OCI-LY1 (cell line): ENCODE measurements around the gene NSG1.

Source experiments
- CTCF ChIP-seq: fragments of 200-600 bp; sonication (generic), shearing (Covaris generic); IDR thresholded peaks from 2 replicates; pipeline ENCODE4 v1.5.1; 2017; ENCODE audit warnings: mild to moderate bottlenecking, antibody characterized with exemption, low read length, moderate library complexity, mixed read lengths
- EZH2 ChIP-seq: fragments of 200-600 bp; sonication (generic), shearing (Covaris generic); IDR thresholded peaks from 2 replicates; pipeline ENCODE4 v1.8.0; 2017; ENCODE audit warnings: borderline replicate concordance, mixed run types, mild to moderate bottlenecking, antibody characterized with exemption, low read length, moderate library complexity, mixed read lengths

- TF ChIP-seq CTCF (no peak), EZH2 (no peak)
Measured at GRCh38 chr4:4377732-4378460, 9.0 kb upstream of the NSG1 start.
